Astrocyte (in vitro differentiated cells and primary cell): ENCODE measurements around the gene CTNNB1. TPM values are rescaled to one million over a fixed set of nuclear protein-coding genes. Genes with fewer than 3 reads are reported as not detected.

Experiments
- DNase-seq: peaks from one replicate; pipeline ENCODE4 v3.0.0-alpha.2; 2010; ENCODE audit warnings: low read depth
- FAIRE-seq: peaks from 2 replicates; lab custom pipeline; 2011; peaks lifted over from hg19 to GRCh38; lab: Jason Lieb, UNC
- H2AFZ ChIP-seq: 2 replicates; pipeline ENCODE4 v1.6.0; 2012; ENCODE audit warnings: low read depth, low read length, inconsistent platforms
- H3K27ac ChIP-seq: 2 replicates; pipeline ENCODE4 v1.5.1; 2011; ENCODE audit warnings: low read depth, low read length, inconsistent platforms
- H3K27me3 ChIP-seq: 2 replicates; pipeline ENCODE4 v1.6.0; 2011; ENCODE audit warnings: low read length, inconsistent platforms; ENCODE audit not compliant: insufficient read depth
- H3K36me3 ChIP-seq: 2 replicates; pipeline ENCODE4 v1.5.1; 2011; ENCODE audit warnings: low read length, inconsistent platforms; ENCODE audit not compliant: insufficient read depth
- H3K4me1 ChIP-seq: 2 replicates; pipeline ENCODE4 v1.5.1; 2011; ENCODE audit warnings: low read length, inconsistent platforms; ENCODE audit not compliant: insufficient read depth
- H3K4me2 ChIP-seq: 2 replicates; pipeline ENCODE4 v1.6.0; 2012; ENCODE audit warnings: low read length, inconsistent platforms
- H3K4me3 ChIP-seq: 2 replicates; pipeline ENCODE4 v1.5.1; 2011; ENCODE audit warnings: low read depth, mild to moderate bottlenecking, low read length, inconsistent platforms; ENCODE audit not compliant: insufficient read depth
- H3K79me2 ChIP-seq: 2 replicates; pipeline ENCODE4 v1.6.0; 2012; ENCODE audit warnings: mild to moderate bottlenecking, low read length, inconsistent platforms; ENCODE audit not compliant: insufficient read depth
- H3K9ac ChIP-seq: 2 replicates; pipeline ENCODE4 v1.6.0; 2012; ENCODE audit warnings: mild to moderate bottlenecking, low read length, inconsistent platforms
- H3K9me3 ChIP-seq: 2 replicates; pipeline ENCODE4 v1.5.1; 2012; ENCODE audit warnings: low read depth, mild to moderate bottlenecking, low read length, inconsistent platforms; ENCODE audit not compliant: insufficient read depth
- H4K20me1 ChIP-seq: 2 replicates; pipeline ENCODE4 v1.6.0; 2012; ENCODE audit warnings: low read length, inconsistent platforms; ENCODE audit not compliant: insufficient read depth
- H3K27ac Mint-ChIP-seq: one replicate; pipeline ENCODE4 v1.8.0; 2021; ENCODE audit warnings: mild to moderate bottlenecking, mixed read lengths; ENCODE audit not compliant: unreplicated experiment
- H3K27me3 Mint-ChIP-seq: one replicate; pipeline ENCODE4 v1.8.0; 2021; ENCODE audit warnings: low read depth, mixed read lengths; ENCODE audit not compliant: unreplicated experiment
- H3K36me3 Mint-ChIP-seq: one replicate; pipeline ENCODE4 v1.8.0; 2021; ENCODE audit warnings: low read depth, mixed read lengths; ENCODE audit not compliant: unreplicated experiment
- H3K4me1 Mint-ChIP-seq: one replicate; pipeline ENCODE4 v1.8.0; 2021; ENCODE audit warnings: low read depth, mixed read lengths; ENCODE audit not compliant: unreplicated experiment
- H3K4me3 Mint-ChIP-seq: one replicate; pipeline ENCODE4 v1.8.0; 2021; ENCODE audit warnings: mild to moderate bottlenecking, moderate library complexity, mixed read lengths; ENCODE audit not compliant: unreplicated experiment
- H3K9me3 Mint-ChIP-seq: one replicate; pipeline ENCODE4 v1.8.0; 2021; ENCODE audit warnings: mild to moderate bottlenecking, mixed read lengths; ENCODE audit not compliant: unreplicated experiment
- CTCF ChIP-seq: IDR thresholded peaks from 2 replicates; pipeline ENCODE4 v1.5.1; 2011; ENCODE audit warnings: low read depth, mild to moderate bottlenecking, inconsistent platforms, low read length, moderate library complexity; ENCODE audit not compliant: insufficient read depth
- EZH2 ChIP-seq: IDR thresholded peaks from 2 replicates; pipeline ENCODE4 v1.6.1; 2012; ENCODE audit warnings: mild to moderate bottlenecking, low read length, inconsistent platforms; ENCODE audit not compliant: insufficient read depth
- total RNA-seq: library from RNA; stranded (reverse); gene quantifications from 2 replicates; pipeline ENCODE4 v1.2.1, GENCODE V29; 2021

The CTNNB1 gene
- total RNA-seq, 1 donor from 2014 or later = 656 TPM

- Histone ChIP-seq H3K27me3 (no peaks in the 10 kb centered on the region), H3K9ac (no peak overlapping the region), H3K79me2 (no peaks in the 10 kb centered on the region), H3K4me1 (no peaks in the 10 kb centered on the region), H4K20me1 (no peaks in the 10 kb centered on the region), H3K27ac (no peak overlapping the region), H3K36me3 (no peaks in the 10 kb centered on the region), H2AFZ (no peak overlapping the region), H3K4me2 (no peak overlapping the region), H3K9me3 (no peaks in the 10 kb centered on the region), H3K4me3 (no peak overlapping the region)
- H3K9me3 Mint-ChIP-seq = no peaks in the 10 kb centered on the region
- H3K36me3 Mint-ChIP-seq = no peaks in the 10 kb centered on the region
- H3K27me3 Mint-ChIP-seq = peaks cover 3% of the 10 kb centered on the region
- DNase-seq = no peak
- no peaks in the 10 kb centered on the region for H3K4me1 Mint-ChIP-seq
- no peak overlapping the region for H3K4me3 Mint-ChIP-seq
- H3K27ac Mint-ChIP-seq = no peak overlapping the region
- no peak for FAIRE-seq
- TF ChIP-seq CTCF (no peak), EZH2 (no peak)
Measured at GRCh38 chr3:41190509-41191284, 8.6 kb upstream of the CTNNB1 start.

- Mint-ChIP-seq H3K36me3 (no peaks in the 10 kb centered on the region), H3K4me3 (no peak overlapping the region), H3K9me3 (no peaks in the 10 kb centered on the region), H3K4me1 (no peaks in the 10 kb centered on the region), H3K27me3 (peaks cover 3% of the 10 kb centered on the region), H3K27ac (no peak overlapping the region)
- no peaks in the 10 kb centered on the region for H3K9me3 ChIP-seq
- H3K9ac ChIP-seq = no peak overlapping the region
- no peaks in the 10 kb centered on the region for H3K36me3 ChIP-seq
- no peaks in the 10 kb centered on the region for H3K4me1 ChIP-seq
- H3K79me2 ChIP-seq = no peaks in the 10 kb centered on the region
- H3K4me2 ChIP-seq = no peak overlapping the region
- no peak overlapping the region for H3K4me3 ChIP-seq
- TF ChIP-seq CTCF = no peak
- no peak for TF ChIP-seq EZH2
- H2AFZ ChIP-seq = no peak overlapping the region
- no peaks in the 10 kb centered on the region for H4K20me1 ChIP-seq
- no peak for DNase-seq
- no peaks in the 10 kb centered on the region for H3K27me3 ChIP-seq
- FAIRE-seq = no peak
- no peak overlapping the region for H3K27ac ChIP-seq
Measured at GRCh38 chr3:41192885-41193284, 6.4 kb upstream of the CTNNB1 start.
